GM18861 (cell line): Measurements from ENCODE around the gene MCAM.

Experiments used
- ATAC-seq: cut with Tn5 transposase; IDR thresholded peaks from one replicate; pipeline ENCODE4 v1.9.1; 2021; ENCODE audit not compliant: unreplicated experiment

The MCAM gene

GRCh38 chr11:119316729-119317591, at the start of gene MCAM:
Gene MCAM, minus strand, starts transcription at chr11:119317130. Its CDS starts 29 bp downstream, at chr11:119317101.
- ATAC-seq, result no peak

GRCh38 chr11:119365071-119365591, 48.2 kb upstream of the MCAM start:
- no peak for ATAC-seq

- no peak for ATAC-seq
Observed at GRCh38 chr11:119363851-119364590, 47.1 kb upstream of the MCAM start.

GRCh38 chr11:119363081-119363850, 46.3 kb upstream of the MCAM start:
- no peak for ATAC-seq

- ATAC-seq, result no peak
Observed at GRCh38 chr11:119362741-119363080, 45.8 kb upstream of the MCAM start.

- no peak for ATAC-seq
Observed at GRCh38 chr11:119361941-119362725, 45.2 kb upstream of the MCAM start.

- ATAC-seq, result no peak
Observed at GRCh38 chr11:119361056-119361787, 44.3 kb upstream of the MCAM start.

GRCh38 chr11:119359365-119360214, 42.7 kb upstream of the MCAM start:
- no peak for ATAC-seq

- no peak for ATAC-seq
Observed at GRCh38 chr11:119357074-119357473, 40.1 kb upstream of the MCAM start.

- ATAC-seq, result no peak
Observed at GRCh38 chr11:119356349-119357031, 39.6 kb upstream of the MCAM start.

GRCh38 chr11:119355091-119355843, 38.3 kb upstream of the MCAM start:
- ATAC-seq, result no peak

- no peak for ATAC-seq
Observed at GRCh38 chr11:119352857-119353260, 35.9 kb upstream of the MCAM start.

GRCh38 chr11:119351232-119351631, 34.3 kb upstream of the MCAM start:
- no peak for ATAC-seq

- no peak for ATAC-seq
Observed at GRCh38 chr11:119350302-119350701, 33.4 kb upstream of the MCAM start.

GRCh38 chr11:119347940-119348605, 31.1 kb upstream of the MCAM start:
- ATAC-seq, result no peak

- ATAC-seq, result no peak
Observed at GRCh38 chr11:119347242-119347641, 30.3 kb upstream of the MCAM start.

GRCh38 chr11:119346605-119347004, 29.7 kb upstream of the MCAM start, which contains the start of gene MFRP:
Gene MFRP, minus strand, starts transcription at chr11:119346705. Its CDS starts 192 bp downstream, at chr11:119346513.
- no peak for ATAC-seq
